GM04503 (cell line): Measurements from ENCODE around the gene AKAP8.

ENCODE experiments used
- DNase-seq: peaks from one replicate; pipeline ENCODE4 v3.0.0-alpha.2; 2012; ENCODE audit warnings: low read depth

AKAP8 gene

DNA sequence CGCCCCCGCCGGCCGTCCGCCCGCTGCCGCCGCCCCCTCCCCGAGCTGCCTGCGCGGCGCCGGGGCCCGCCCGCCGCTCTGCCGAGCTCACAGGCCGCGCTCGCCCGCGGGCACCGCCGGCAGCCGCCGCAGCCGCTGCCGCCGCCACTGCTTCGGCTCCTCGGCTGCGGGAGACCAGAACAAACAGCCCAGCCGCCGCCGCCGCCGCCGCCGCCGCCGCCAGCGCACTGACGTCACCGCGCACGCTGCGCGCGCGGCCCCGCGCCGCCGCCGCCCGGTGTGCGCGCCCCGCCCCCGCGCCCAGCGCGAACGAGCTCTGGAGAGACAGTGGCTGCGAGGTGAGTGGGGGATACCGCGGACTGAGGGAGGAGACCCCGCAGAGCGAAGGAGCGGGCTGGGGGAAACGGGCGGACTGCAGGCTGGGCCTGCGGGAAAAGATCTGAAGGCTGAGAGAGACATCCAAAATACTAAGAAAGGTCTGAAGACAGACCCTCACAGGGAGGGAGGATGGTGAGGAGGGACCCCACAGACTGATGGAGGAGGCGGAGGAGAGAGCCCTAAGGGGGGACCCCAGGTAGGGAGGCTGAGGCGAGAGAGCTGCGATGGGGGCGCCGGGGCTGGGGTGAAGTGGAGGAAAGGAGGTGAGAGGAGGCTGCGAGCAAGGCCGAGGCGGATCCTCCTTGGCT lies 47.1 kb downstream of the AKAP8 start, which contains the start of gene BRD4:
BRD4 (minus strand) TSS at position 229 of the 686 bp plus-strand sequence. CDS start 59,440 bp downstream, outside the sequence.
- DNase-seq: no peak

DNA sequence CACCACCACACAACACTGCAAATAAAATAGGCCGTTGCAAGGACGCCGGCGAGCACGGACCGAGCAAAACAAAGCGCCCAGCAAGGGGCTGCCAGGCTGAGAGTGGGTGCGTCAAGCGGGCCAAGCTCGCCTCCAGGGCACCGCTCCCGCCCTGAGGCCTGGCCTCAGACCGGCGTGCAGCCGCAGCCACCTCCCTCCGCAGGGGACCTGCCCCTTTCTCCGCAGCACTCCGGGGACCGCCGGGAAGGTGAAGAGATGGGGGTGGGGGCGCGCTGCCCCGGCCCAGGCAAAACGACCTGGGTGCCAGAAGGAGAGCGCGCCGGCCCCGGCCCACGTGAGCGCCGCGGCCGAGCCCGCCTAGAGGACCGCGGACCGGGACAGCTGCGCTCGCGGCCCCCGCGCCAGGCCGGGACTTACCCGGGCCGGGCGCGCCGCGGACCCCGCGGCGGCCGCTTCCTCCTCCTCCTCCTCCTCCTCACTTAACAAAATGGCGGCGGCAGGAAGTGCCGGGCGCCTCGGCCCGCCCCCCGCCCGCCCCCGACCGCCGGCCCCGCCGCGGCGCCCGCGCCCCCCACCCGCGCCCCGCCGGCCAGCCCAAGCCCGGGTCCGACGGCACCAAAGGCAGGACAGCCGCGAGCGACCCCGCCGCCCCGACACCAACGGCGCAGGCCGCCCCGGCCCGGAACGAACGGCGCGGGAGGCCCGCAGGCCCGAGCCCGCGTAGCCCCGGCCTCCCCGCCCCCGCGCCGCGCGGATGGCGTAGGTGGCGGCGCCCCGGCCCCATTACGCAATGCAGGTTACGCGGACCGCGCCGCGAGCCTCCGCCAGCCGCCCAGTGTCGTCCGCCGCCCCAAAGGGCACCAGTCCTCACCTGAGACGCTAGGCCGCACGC lies 47.9 kb downstream of the AKAP8 start:
- no peak for DNase-seq

DNA sequence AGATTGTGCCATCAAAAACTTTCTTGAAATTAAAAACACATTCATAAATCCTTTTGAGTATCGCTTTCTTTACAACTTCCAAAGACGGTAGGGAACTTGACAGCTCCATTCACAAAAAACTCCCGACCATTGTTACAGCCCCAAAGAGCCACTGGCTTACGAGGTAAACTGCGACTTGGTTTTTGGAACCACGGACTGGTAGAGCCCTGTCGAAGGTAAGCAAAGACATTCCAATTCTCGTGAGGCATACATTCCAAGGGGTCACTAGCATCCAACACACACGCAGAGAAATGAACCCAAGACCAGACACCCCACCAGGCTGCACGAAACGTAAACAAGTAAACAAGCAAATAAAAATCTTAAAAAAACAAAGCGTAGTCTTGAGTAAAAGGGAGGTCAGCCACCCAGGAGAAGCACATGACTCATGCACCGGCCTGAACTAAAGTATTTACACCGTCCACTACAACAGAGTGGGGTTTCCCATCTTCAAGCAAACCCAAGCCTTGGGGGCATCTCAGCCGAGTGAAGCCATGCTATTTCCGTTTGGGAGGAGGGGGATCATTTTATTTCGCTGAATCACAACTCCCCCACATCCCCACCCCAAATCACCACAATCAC lies 48.7 kb downstream of the AKAP8 start:
- DNase-seq: no peak

DNA sequence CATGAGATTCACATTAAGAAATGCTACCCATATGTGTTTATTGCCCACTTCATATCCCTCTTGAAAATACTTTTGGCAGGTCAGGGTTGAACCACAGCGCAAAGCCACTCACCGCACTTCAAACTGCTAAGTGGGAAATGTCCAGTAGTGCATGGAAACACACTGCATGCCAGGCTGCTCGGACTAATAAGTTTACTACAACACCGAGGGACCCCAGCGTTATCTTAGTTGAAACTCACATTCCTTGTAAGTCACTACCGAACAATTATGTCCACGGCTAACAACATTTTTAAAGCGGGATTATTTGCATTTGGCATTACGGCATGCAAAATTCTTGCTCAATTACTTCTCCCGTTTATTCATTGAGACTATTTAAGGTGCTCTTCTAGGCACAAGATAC lies 51.3 kb downstream of the AKAP8 start:
- no peak for DNase-seq

DNA sequence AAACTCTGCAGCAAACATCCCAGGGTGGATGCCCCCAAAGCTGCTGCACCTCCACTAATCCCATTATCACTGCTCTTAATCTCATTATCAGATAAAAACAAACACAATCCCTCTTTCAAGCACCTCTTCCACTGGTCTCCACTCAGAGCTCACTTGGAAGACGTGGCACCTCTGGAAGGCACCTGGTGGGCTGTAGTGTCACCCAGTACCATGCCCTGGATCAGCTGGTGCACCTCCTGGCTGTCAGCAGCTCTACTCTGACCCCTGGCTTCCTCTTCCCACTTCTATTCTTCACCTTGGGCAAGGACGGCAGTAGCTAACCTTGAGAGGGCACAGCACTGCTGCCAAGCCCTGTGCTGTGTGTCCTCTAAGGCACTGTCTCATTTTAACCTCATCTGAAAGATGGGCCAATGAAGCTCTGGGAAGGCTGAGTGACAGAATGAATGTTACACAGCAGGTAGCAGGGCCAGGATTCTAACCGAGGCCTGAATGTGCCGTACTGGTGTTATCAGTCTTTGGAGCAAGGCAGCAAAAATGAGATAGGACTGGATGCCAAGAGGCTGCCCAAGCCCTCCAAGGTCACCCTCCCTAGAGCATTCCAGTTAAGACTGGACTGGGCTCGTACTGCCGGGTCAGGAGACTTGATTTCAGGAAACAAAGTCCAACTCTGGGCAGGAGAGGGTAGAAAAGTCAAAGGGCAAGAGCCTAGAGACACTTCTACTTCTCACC lies 54.6 kb downstream of the AKAP8 start:
- DNase-seq: no peak

DNA sequence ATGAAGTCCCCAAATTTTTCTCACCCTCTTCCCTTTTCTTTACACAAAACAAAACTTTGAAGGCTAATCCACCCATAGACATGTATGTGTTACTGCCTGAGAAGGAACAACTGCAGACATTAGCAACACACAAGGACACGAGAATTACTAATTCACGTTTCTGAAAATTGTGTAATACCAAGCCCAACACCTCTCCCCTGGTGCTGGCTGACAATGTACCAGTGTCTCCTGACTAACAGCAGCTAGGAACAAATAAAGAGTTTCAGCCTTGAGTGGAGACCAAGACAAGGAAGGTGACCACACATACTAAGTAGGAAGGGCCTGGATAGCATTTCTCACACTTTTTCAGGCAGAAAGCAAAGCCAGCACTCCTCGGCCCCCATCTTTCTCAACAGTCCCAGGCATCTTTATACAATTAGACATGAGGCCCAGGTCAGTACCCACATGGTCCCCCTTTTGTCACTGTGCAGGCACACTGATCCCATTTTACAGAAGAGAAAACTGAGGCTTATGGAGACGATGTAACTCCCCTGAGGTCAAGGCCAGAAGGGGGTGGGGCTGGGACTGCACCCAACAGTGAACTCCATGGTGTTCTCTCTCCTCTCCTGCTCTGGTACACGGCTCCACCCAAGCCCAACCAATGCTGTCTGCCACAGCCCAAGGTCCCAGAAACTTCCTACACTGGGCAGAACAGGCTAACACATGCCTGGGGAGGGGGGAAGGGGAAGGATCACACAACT lies 55.9 kb downstream of the AKAP8 start:
- DNase-seq: no peak

DNA sequence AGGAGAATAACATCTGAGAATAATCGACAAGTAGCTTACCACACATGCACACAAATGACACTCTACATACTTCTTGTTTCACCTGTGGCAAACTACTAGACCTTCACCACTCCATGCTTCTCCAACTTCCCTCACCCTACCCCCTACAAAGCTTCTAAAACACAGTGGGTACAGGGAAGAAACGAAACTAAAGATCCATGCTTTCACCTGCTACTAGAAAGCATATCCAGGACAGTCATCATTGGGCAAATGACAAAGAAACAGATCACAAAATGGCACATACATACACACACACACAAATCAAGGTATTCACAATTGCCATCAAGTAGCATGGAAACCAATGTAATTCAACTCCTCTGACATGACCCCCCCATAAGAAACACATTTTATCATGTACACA lies 57.8 kb downstream of the AKAP8 start:
- DNase-seq: no peak

DNA sequence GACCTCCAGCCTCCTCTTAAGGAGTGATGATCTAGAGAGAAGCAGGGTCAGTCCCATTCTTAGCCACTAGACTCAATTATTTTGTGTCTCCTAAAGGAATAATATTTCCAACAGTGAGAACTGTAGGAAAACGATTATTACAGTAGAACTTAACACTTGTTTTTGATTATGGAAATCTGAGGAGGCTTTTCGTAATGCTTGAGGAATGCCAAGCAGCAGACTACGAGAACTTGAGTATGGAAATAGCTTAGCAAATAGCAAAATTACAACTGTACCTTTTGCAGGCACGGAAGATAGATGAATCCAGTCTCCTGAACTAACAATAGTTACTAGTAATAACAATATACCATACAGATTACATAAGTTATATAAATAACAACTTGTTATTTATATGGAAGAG lies 59.5 kb downstream of the AKAP8 start:
- DNase-seq: no peak

DNA sequence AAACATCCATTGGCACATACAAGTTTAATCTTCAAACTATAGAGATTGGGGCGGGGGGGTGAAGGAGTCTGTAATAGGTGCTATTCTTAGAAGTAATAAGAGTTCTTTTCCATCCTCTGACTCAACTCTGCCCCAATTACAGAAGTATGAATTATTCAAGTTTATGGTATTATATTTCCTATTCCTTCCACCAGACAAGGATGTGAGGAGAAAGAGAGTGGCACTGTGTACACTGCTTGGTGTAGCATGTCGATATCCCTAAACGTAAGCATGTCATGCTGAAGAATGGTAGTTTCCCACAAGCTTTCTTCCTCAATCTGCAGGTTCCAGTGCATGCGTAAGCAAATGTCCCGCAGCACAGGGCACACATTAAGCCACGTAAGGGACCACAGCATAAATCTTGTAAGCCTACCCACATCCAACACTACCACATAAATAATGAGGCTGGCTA lies 61.3 kb downstream of the AKAP8 start:
- DNase-seq: no peak

DNA sequence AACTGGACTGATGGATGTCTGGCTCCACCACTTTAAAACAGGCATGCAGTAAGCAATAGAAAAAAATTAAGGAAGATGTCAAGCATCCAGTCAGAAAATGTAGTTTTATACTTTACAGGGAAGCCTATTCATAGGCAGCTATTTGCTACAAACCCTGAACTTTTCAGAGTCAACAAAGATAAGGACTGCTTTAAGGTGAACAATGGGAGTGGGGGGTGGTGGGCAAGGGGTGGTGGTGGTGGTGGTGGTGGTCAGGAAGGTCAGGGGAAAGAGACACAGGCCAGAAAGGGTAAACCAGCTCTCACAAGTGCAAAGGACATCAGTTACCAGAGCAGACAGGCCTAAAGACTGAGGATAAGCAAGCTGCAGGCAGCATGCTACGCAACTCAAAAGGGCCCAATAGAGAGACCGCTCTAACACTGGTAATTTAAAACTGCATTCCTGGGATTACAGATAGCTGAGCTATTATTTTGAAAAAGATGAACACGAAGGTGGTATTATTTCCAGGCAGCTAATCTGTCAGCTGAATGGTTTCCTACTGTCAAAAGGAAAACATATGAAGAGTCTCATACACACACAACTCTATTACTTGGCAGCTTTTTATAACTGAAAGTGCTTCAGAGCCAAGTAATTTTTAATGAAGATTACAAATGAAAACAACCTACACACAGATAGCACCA lies 62.1 kb downstream of the AKAP8 start:
- DNase-seq: no peak

DNA sequence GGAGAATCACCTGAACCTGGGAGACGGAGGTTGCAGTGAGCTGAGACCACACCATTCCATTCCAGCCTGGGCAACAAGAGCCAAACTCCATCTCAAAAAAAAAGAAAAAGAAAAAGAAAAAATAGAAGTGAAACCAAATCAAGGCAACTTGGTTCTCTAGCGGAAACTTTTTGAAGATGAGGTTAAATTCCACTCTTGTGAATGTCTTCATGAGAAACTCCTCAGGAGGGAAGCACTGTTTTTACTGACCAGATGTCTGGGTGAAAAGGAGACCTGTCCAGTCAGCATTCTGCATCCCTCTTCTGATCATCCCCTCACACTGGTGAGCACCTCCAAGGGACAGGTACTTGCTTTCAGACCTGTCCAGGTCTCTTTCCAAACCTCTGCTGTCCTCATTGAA lies 63.1 kb downstream of the AKAP8 start:
- no peak for DNase-seq

DNA sequence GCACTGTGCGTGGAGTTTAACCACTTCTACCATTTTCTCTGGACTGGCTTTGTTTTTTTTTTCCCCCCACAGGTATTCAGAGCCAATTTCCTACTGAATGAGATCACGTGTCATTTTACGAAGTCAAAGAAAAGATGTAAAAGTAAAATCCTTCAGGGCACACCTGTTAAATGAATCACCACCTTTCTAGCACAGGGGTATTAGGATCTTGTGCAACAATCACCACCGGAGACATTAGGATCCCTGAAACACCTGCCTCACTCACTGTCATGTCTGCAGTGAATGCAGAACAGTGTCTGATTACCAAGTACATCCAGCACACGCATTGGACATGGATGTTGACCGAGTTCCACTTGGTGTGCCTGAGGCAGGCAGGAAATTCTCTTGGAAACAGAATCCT lies 64.5 kb downstream of the AKAP8 start:
- no peak for DNase-seq

DNA sequence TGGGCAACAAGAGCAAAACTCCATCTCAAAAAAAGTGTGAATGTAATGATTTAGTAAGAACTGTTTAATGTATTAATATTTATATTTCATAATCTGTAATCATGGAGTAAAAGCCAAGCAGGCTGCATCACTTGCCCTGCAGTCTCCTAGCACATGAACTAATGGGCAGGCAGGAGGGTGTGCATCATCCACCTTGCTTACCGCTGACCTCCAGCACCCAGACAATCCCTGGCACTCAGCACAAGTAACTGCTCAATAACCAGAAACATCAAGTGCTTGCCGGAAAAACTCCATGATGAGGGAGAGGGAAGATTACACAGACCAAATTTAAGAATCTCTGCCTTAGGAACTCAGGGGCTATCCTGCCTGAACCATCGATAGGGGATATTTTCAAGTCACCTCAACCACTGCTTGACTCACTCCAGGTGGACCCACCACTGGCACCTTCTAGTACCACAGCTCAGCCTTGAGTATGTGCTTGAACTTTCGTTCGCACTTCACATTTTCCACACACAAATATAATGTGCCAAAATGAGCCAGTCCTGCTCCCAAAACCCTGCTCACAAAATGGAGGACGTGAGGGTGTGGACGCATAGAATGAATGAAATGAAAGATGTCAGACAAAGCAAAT lies 65.8 kb downstream of the AKAP8 start:
- no peak for DNase-seq

DNA sequence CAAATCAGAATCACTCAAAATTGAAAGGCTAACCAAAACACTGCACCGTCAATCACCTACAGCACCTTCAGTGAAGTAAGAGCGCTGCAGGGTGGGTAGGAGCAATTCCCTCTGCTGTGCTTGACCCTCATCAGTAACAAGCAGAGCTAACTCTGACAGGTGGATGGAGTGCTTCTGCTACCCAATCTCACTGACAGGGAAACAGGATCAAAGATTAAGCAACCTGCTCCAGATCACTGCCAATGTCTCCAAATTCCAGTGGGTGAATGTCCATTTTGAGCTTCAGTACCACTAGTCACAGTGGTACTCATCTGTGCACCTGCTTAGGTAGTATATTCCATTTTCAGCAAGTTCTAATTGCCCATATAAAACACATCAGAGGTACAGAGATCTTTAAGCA lies 72.4 kb downstream of the AKAP8 start:
- no peak for DNase-seq

DNA sequence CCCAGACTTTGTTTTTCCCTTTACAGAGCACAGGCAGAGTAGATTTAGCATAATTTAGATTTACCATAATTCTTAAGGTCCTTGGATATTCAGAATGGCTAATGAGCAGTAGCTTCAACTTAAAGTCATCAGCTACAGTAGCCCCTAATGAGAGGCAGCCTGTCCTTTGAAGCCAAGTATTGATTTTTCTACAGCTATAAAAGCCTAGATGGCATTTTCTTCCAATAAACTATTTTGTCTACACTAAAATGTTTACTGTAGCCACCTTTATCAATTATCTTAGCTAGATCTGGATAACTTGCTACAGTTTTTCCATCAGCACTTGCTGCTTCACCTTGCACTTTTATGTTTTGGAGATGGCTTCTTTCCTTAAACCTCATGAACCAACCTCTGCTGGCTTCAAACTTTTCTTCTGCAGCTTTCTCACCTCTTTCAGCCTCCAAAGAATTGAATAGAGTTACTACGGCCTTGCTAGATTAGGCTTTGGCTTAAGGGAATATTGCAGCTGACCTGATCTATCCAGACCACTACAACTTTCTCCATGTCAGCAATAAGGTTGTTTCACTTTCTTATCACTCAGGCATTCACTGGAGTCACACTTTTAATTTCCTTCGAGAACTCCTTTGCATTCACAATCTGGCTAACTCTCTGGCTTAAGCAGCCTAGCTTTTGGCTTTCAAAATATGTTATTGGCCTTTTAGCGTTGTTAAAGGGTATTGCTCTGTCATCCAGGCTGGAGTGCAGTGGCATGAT lies 73.8 kb downstream of the AKAP8 start:
- DNase-seq: no peak

DNA sequence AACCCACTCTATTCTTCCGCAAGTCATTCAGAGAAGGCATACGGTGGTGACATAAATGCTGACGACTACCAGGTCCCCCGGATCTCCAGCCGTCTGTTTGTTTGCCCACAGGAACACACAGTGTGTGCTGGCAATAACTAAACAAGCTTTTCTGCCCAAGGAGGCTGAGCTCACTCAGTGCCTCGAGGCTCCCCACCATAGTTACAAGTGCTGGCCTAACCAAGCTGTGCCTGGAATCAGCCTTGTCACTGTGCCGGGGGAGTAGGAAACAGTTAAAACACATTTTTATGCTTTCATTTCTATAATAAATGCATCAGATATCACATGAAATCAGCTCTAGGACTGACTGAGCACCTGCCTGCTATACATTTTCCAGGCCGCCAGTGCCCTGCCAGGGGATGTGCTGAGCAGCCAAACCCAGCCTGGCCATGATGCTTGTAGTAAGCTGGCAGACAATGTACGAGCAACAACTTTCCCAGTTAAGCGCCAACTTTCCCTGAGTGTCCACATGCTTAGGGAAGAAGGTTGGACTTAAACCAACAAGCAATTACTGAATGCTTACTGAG lies 75.4 kb downstream of the AKAP8 start:
- DNase-seq: no peak
